Left forelimb (tissue), 1 donor: ENCODE data around the gene COL4A2.

Experiments
- DNase-seq: peaks from one replicate; pipeline ENCODE4 v3.0.0-alpha.2; 2018; ENCODE audit warnings: low spot score

The COL4A2 gene

GRCh38 chr13:110560601-110561343 is 253.7 kb downstream of the COL4A2 start:
- no peak for DNase-seq

GRCh38 chr13:110561344-110562035 is 254.4 kb downstream of the COL4A2 start, which contains the start of gene RAB20:
RAB20 (minus strand) TSS chr13:110561722; CDS start chr13:110561519, 203 bp downstream.
- peak; percentile 91 for DNase-seq

GRCh38 chr13:110562036-110562597 is 255.0 kb downstream of the COL4A2 start:
- DNase-seq = no peak
